Keratinocyte (primary cell): ENCODE results near the gene LRRC63.

ENCODE experiments used
- CTCF ChIP-seq, 3 experiments: IDR thresholded peaks in 1 of 3; conservative IDR thresholded peaks in 1 of 3; optimal IDR thresholded peaks in 1 of 3; 2 replicates in 2 of 3; 3 replicates in 1 of 3; pipeline versions ENCODE3 to v1.5.1; 2011; ENCODE audit warnings: low read length in 3 of 3, mild to moderate bottlenecking in 3 of 3, moderate library complexity in 2 of 3, control low read depth in 1 of 3, inconsistent platforms in 1 of 3; ENCODE audit not compliant: insufficient read depth in 2 of 3; ENCODE audit errors: extremely low read depth in 1 of 3
- EZH2 ChIP-seq: IDR thresholded peaks from one replicate; pipeline ENCODE4 v1.6.1; 2012; ENCODE audit warnings: inconsistent platforms, mild to moderate bottlenecking, low read length, moderate library complexity

- no peak for TF ChIP-seq CTCF (optimal IDR thresholded peaks at IDR 0.05 in 1 of 3, IDR thresholded peaks at IDR 0.05 in 1 of 3, conservative IDR thresholded peaks at IDR 0.05 in 1 of 3; ENCODE audit: extremely low read depth in 1 of 3, insufficient read depth in 2 of 3, low read length in 3 of 3)
- TF ChIP-seq EZH2 = no peak
Observed at GRCh38 chr13:46289260-46289955, 77.7 kb downstream of the LRRC63 start.
